Stimulated activated CD4-positive, alpha-beta T cell treated with anti-CD3 and anti-CD28 coated beads, Interleukin-4, amount 100 ng/mL, for 24 hours (primary cell): ENCODE results near the gene EPHA1.

ENCODE experiments used
- DNase-seq: peaks from one replicate; pipeline ENCODE4 v3.0.0-alpha.2; 2020

The EPHA1 gene

GRCh38 chr7:143368387-143368786 is 40.3 kb downstream of the EPHA1 start:
- no peak for DNase-seq

DNA sequence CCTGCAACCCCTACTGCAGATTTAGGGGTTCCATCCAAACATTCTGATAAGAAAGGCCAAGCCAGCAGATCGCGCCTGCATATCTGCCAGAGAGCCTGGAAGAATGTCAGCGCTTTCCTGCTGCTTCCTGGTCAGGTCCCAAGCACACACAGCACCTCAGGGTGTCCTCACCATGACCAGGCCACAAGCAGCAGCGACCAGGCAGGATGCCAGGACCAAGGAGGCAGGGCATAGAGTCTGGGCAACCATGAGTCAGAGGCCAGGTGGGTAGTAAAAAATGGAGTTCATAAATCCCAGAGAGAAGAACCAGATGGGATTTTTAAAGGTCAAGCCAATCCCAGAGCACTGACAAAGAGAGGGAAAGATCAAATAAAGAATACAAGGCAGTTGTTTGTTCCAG is 40.7 kb downstream of the EPHA1 start:
- no peak for DNase-seq

- DNase-seq, result no peak
Measured at GRCh38 chr7:143363016-143363937, 45.4 kb downstream of the EPHA1 start.

- DNase-seq, result no peak
Measured at GRCh38 chr7:143362131-143363015, 46.3 kb downstream of the EPHA1 start, which contains the start of gene FAM131B. FAM131B (minus strand) TSS chr7:143362713; CDS start chr7:143362603, 110 bp downstream.

DNA sequence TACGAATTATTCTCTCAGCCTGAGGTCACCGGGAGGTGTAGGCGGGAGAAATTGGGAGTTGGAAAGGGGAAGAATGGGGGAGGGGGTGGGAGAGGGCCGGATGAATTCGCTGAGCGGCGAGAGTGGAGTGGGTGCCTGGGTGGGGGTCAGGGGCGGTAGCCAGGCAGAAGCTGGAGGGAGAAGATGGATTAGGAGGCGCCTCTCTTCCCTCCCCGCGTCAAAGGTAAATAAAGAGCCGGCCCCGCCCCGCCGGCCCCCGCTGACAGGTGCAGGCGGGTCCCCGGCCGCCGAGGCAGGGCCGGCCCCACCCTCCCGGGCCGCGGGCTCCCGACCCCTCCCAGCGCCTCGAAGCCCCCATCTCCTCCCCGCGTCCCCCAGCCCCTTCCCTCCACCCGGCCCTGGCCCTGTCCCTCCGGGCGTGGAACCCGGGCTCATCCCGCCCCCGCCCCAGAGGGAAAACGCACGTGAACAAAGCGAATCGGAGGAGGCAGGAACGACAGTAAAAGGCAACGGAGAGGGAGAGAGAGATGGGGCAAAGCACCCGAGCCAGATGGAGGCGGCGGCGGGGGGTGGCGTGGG is 47.0 kb downstream of the EPHA1 start:
- DNase-seq, result no peak

DNA sequence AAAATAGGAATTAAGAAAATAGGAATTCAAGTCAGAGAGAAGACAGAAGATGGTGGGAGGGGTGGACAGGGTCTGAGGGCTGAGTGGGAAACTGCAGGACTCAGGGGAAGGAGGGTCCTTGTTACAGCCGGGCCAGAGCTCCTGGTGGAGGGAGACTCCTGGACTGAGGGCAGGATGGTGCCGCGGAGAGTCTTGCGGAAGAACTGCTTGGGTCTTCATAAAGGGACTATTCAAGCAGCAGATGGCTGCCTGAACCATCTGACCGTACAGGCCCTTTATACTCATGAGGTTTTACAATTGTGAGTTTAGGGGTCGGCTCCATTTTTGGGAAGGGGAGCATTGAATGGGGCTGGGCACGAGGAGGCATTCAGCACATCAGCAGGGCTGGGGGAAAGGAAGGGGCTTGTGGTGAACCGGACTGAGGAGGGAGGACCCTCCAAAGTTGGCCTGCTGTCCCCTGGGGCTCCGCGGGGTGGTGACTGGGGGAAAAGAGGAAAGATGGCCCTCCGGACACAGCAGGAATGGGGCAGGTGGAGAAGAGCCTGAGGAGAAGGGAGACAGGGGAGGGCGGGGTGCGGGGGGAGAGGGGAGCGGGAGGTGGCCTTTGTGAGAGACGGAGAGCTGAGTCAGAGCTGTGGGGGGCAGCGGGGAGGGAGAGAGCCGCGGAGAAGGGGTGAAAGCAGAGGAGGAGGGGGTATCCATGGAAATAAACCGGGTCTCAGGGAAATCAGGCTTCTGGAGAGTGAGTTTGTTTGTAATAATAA is 47.7 kb downstream of the EPHA1 start:
- no peak for DNase-seq

DNA sequence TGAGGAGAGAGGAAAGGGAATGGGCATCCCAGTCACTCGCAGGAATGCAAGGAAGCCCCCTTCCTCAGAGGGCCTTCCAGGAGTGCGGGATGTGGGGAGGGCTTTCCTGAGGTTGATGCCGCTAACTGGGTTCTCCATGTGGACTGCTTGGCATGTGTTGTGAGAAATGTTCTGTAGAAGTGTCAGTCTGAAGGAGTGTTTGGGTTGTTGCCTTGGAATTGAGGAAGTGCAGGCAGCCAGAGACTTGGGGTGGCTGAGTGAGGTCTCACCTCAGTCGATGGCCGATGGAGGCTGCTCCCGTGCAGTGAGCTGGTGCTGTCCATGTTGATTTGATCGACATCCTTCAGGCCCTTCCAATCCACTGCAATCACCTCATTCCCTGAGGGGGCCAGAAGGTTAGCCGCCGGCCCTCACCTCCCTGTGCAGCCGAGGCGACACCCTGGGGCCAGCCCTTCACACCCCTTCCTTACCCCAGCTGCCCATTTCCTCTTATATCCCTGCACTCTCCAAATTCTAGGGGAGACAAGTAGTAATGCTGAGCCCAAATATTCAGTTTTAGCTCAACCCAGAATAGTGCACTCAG is 48.8 kb downstream of the EPHA1 start:
- no peak for DNase-seq

DNA sequence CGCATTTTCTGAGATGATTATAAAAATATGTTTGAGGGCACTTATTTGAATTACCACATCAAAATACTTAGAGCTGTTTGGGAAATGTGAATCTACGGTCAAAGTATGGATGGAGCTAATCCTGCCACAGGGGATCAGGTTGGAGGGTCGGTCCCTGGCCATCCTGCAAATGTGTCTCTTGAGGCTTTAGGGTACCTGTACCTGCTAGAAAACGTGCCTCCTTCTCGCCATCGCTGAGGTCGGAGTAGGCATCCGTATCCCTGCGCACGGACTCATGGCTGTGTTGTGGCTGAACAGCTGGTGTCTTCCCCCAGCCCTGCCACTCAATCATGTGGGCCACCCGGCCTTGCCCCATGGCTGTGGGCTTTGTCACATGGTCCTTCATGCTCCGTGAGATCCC is 50.0 kb downstream of the EPHA1 start:
- DNase-seq, result no peak

DNA sequence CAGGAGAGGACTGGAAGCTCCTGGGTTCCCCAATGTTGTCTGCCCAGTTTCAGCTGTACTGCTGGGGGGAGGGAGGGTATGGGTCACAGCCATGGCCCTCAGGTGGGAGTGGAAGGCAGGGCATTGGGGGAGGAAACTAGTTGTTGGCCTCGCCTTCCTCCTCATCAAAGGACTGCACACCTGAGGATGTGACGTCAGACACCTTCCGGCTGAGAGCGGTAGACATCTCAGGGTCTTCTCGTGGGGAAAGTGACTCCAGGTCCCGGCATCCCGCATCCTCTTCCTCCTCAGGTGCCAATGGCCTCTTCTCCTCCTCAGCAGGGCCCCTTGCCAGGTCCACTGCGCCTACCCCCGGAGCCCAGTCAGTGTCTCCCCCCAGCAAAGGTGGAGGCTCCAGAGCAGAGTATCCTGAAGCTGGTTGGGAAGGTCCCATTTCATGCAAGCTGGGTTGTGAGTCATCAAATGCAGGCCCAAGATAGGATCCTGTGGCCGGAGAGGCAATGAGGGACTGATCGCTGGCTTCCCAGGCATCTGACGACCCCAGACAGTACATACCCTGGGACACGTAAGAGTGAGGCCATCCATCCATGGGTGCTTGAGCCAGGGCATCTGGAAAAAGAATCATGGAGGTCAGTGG is 52.1 kb downstream of the EPHA1 start:
- DNase-seq, result no peak

- no peak for DNase-seq
Measured at GRCh38 chr7:143355450-143356385, 52.9 kb downstream of the EPHA1 start.

DNA sequence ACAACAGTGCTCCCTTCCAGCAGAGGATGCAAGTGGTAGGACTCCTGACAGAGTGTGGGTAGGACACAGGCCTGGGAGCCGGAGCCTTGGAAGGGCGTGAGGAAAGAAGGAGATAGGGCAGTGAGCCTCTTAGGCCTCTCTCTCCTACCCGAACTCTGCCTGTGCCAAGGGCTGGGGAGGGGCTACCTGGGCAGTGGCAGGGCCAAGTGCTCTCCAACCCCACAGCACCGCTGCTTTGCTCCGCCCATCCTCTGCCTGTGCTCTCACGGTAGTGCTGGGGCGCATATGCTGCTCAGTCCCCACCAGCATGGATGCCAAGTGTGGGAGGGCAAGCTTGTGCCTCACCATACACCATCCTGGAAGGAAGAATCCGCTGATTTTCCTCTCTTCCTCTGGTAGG is 53.7 kb downstream of the EPHA1 start:
- DNase-seq, result no peak

DNA sequence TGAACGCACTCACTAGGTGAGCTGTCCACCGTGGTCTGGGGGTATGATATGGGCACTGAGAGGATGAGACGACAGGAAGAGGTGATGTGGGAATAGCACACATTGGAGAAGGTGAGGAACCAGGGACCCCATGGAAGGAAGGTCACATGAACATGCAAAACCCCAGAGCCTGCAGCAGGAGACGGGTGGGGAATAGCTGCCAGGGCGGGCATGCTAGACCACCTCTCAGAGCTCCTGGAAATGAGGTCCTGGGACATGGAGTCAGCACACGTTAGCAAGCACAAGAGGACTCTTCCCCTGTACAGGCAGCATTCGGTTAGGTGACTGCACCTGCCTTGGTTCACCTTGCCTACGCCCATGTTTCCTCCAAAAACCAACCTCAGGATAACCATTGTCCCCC is 54.3 kb downstream of the EPHA1 start:
- DNase-seq, result no peak

- DNase-seq, result no peak
Measured at GRCh38 chr7:143352531-143353002, 56.1 kb downstream of the EPHA1 start.

DNA sequence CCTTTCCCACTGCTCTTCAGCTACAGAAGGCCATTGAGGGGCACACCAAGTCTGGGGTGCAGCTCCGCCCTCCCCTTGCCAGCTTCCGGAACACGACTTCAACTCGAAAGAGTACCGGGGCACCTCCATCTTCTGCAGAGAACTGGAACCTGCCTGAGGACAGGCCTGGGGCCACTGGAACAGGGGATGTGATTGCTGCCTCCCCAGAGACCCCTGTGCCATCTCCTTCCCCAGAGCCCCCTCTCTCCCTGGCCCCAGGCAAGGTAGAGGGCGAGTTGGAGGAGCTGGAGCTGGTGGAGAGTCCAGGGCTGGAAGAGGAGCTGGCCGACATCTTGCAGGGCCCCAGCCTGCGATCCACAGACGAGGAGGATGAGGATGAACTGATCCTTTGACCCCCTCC is 57.1 kb downstream of the EPHA1 start:
- no peak for DNase-seq

GRCh38 chr7:143351060-143351459 is 57.6 kb downstream of the EPHA1 start:
- no peak for DNase-seq

GRCh38 chr7:143347950-143348349 is 60.7 kb downstream of the EPHA1 start:
- no peak for DNase-seq

DNA sequence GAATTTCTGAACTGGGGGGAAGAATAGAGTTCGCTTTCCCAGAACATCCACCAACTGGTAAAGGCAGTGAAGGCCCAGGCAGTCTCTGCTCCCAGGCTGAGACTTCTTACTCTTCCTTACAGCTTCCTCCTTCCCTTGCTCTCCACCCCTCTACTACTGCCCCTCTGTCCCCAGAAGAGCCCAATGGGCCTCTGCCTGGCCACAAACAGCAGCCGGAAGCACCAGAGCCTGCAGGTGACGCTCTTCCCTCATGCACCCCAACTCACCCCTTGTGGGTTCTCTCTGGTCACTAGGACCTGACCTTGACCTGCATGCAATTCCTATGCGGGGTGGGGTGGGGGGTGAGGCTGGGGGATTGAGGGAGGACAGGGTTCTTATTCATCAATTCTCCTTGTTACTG is 62.6 kb downstream of the EPHA1 start:
- no peak for DNase-seq

GRCh38 chr7:143345428-143345900 is 63.2 kb downstream of the EPHA1 start:
- peak; percentile 69 for DNase-seq

- no peak for DNase-seq
Measured at GRCh38 chr7:143343596-143343995, 65.1 kb downstream of the EPHA1 start.

DNA sequence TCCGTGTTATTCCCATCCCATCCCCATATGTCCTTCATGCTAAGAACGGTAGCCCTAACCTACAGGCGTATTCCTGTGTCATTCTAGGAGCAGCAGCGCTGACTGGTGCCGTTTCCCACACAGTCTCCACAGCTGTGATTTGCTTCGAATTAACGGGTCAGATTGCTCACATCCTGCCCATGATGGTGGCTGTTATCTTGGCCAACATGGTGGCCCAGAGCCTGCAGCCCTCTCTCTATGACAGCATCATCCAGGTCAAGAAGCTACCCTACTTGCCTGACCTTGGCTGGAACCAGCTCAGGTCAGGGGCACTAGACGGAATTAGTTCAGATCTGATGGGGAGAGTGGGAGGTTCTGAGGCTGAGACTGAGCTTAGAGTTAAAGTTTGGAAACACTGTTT is 66.8 kb downstream of the EPHA1 start:
- DNase-seq, result no peak
